ENCODE results near the gene ANK2. TPM values are rescaled to one million over a fixed set of nuclear protein-coding genes. Genes with fewer than 3 reads are reported as not detected.

The ANK2 gene
- total and polyA plus RNA-seq, 12 donors = 21.9 to 373 (median 298) TPM

DNA sequence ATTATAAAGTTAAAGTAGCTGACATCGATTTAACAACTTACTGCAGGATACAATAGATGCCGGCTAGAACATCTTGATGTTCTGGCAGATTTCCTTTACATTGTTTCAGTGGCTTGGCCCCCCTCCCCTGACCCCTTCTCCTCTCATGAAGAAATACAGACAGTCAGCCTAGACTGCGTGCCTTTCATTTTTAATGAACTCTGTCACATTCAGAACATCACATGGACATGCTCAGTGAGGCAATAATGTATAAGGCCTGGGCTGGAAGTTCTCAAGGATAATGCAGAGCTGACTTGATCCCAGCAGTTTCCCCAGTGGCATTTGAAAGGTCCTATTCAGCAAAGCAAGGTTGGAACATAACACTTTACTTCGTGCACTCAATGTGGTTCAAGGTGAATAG lies 239.2 kb downstream of the ANK2 start:
- TF ChIP-seq, protein P1, sequence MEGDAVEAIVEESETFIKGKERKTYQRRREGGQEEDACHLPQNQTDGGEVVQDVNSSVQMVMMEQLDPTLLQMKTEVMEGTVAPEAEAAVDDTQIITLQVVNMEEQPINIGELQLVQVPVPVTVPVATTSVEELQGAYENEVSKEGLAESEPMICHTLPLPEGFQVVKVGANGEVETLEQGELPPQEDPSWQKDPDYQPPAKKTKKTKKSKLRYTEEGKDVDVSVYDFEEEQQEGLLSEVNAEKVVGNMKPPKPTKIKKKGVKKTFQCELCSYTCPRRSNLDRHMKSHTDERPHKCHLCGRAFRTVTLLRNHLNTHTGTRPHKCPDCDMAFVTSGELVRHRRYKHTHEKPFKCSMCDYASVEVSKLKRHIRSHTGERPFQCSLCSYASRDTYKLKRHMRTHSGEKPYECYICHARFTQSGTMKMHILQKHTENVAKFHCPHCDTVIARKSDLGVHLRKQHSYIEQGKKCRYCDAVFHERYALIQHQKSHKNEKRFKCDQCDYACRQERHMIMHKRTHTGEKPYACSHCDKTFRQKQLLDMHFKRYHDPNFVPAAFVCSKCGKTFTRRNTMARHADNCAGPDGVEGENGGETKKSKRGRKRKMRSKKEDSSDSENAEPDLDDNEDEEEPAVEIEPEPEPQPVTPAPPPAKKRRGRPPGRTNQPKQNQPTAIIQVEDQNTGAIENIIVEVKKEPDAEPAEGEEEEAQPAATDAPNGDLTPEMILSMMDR (IDR thresholded peaks at IDR 0.05) = no peak
- H3K9me3 ChIP-seq = no peaks in the 10 kb centered on the region
- DNase-seq = no peak
- WGBS, 2 donors = 67% methylated on average over 4 of the region's 4 CpGs
- intact Hi-C loops (cut with DNase I) = no loop called here
- H3K27me3 ChIP-seq = no peaks in the 10 kb centered on the region
- H3K27ac ChIP-seq = no peak overlapping the region
- H3K4me1 ChIP-seq = peaks cover 0 to 34% (median 12%) of the 10 kb centered on the region in 9 donors
- peaks cover 0 to 23% (median 0%) of the 10 kb centered on the region in 9 donors for H3K36me3 ChIP-seq
- ATAC-seq = no peak
- no peak overlapping the region for H3K4me3 ChIP-seq

DNA sequence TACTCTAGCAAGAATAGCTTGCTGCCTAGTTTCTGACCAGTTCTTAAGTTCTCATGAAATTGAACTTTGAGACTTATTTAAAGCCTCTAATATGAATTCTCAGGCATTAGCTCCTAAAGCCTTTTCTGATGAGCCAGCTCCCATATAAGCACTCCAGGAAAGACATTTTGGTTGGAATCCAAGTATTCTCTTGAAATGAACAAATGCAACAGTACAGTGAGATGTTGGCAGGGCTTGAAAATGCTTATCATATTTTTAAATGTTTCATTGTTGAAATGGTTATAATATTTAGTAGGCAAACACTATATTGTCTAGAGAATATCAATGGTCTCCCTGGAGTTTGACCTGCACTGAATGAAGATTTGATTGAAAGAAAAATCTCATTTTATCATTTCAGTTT lies 240.3 kb downstream of the ANK2 start:
- peaks cover 0 to 34% (median 12%) of the 10 kb centered on the region in 9 donors for H3K4me1 ChIP-seq
- no peaks in the 10 kb centered on the region for H3K27me3 ChIP-seq
- H3K9me3 ChIP-seq = no peaks in the 10 kb centered on the region
- ATAC-seq (no peak), DNase-seq (no peak)
- H3K36me3 ChIP-seq = peaks cover 0 to 16% (median 0%) of the 10 kb centered on the region in 9 donors
- H3K27ac ChIP-seq = peak overlapping the region in 1 of 10 donors; percentile 46
- no peak overlapping the region for H3K4me3 ChIP-seq
- TF ChIP-seq, protein P1 (IDR thresholded peaks at IDR 0.05) = no peak
- intact Hi-C loops (cut with DNase I) = no loop called here

DNA sequence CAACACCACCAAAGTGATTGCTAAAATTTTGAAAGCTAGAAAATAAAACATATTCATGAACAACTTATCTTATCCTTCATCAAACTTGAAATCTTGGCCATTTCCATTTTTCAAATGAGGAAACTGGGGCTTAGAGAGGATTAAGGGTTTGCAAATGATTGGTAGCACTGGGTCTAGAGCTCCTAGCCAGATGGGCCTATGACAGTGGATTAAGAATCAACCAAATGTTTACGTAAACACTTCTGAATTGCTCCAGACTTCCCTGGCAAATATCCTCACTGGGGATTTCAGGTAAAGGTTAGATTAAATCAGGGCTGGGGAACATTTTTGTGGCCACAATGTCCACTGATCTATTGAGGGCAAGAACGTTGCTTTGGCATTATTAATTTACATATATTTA lies 241.2 kb downstream of the ANK2 start:
- intact Hi-C loops (cut with DNase I) = no loop called here
- Histone ChIP-seq H3K27me3 (no peaks in the 10 kb centered on the region), H3K27ac (no peak overlapping the region), H3K36me3 (peaks cover 0 to 12% (median 0%) of the 10 kb centered on the region in 9 donors), H3K4me1 (peaks cover 0 to 34% (median 12%) of the 10 kb centered on the region in 9 donors), H3K9me3 (no peaks in the 10 kb centered on the region), H3K4me3 (no peak overlapping the region)
- TF ChIP-seq, protein P1 (IDR thresholded peaks at IDR 0.05) = no peak
- ATAC-seq (no peak), DNase-seq (no peak)
- WGBS, 2 donors = 50 to 71% methylated on average over 2 of the region's 2 CpGs

DNA sequence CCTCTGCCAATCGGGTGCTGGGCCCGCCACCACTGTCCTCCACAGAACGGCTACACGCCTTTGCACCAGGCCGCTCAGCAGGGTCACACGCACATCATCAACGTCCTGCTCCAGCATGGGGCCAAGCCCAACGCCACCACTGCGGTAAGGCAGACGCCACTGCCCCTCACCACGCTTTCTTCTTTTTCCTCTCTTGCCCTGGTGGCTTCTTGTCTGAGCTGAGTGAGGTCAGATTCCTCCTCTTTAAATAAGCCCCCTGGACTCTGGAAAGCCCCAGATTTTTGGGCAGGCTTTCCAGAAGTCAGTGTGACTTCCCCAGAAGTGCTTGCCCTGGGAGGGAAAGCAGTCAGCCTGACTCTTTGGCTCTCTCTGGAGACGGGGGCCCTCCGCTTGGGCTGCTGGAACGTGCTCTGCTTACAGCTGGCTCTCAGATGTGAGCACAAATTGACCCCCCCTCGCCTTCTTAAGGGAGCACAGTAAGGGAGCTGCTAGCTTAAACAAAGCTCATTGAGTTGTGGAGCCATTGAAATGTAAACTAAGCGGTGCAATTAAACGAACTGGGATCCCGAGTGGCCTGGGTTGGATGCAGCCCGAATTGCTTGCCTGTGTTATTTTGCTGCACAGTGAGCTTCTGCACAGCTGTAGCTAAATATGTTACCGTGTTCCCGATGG lies 243.1 kb downstream of the ANK2 start:
- DNase-seq (peak; percentile 40 to 53), ATAC-seq (peak; percentile 62 to 87 (median 80))
- H3K9me3 ChIP-seq = no peaks in the 10 kb centered on the region
- H3K4me3 ChIP-seq = peak overlapping the region in 5 of 10 donors; percentile 25 to 40 (median 34)
- H3K27me3 ChIP-seq = no peaks in the 10 kb centered on the region
- intact Hi-C loops (cut with DNase I) = no loop called here
- 57 to 60% methylated on average over 21 of the region's 21 CpGs for WGBS, 2 donors
- H3K36me3 ChIP-seq = peaks cover 0 to 10% (median 0%) of the 10 kb centered on the region in 9 donors
- peak overlapping the region; percentile 39 to 84 (median 63) for H3K27ac ChIP-seq
- TF ChIP-seq, protein P1 (IDR thresholded peaks at IDR 0.05) = no peak
- peaks cover 0 to 40% (median 12%) of the 10 kb centered on the region in 9 donors for H3K4me1 ChIP-seq

All from heart right ventricle (tissue), 16 donors.